Hematopoietic multipotent progenitor cell treated with erythropoietin and hydrocortisone succinate and interleukin-3 and kit ligand, for 8 days (in vitro differentiated cells): Measurements from ENCODE around the gene ABCC9.
"Not testable (repeated sequence)": the region's sequence is repeated elsewhere in the genome, so short reads cannot be mapped to it uniquely, and the experiment has no call there.

Experiments
- DNase-seq: peaks from one replicate; pipeline ENCODE4 v3.0.0-alpha.2; 2015

Gene ABCC9

DNA sequence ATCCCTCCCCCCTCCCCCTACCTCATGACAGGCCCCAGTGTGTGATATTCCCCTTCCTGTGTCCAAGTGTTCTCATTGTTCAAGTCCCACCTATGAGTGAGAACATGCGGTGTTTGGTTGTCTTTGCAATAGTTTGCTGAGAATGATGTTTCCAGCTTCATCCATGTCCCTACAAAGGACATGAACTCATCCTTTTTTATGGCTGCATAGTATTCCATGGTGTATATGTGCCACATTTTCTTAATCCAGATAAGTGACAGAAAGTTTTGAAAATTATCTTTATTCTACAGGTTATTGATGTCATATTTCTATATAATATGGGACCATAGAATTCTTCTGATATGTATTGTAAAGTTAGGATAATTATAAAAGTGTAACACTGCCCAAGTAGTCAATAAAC lies 11.3 kb downstream of the ABCC9 start:
- DNase-seq, result not testable (repeated sequence)

DNA sequence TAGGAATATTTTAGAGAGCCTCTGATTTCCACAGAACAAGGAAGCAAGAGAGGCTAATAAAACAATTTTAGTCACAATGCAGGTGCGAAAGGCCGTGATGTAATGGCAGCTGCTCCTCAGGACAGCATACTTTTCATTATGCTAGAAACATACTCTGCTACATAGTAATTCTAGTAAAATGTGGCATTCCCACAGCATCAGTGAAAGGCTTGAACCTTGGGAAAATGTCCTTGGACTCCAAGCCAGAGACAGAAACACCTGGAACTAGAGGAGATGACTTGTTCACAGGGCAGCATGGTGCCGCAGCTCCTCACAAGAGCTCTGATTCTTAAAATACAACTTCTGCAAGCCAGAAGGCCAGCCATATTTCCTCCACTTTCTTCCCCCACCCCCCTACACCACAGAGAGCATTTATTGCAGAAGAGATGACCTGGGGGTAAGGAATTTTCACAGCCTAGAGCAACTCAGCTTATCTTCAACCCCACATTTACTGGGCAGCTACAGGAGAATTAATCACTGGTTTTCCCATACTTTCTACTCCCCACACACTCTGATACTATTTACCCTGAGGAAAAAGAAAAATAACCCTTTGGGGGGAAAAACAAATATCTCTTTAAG lies 15.8 kb downstream of the ABCC9 start:
- DNase-seq, result no peak

DNA sequence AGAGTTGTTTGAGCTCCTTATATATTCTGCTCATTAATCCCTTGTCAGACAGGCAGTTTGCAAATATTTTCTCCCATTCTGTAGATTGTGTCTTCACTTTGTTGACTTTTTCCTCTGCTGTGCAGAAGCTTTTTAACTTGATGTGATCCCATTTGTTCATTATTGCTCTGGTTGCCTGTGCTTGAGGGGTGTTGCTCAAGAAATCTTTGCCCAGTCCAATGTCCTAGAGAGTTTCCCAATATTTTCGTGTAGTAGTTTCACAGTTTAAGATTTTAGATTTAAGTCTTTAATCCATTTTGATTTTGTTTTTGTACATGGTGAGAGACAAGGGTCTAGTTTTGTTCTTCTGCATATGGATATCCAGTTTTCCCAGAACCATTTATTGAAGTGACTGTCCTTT lies 19.8 kb downstream of the ABCC9 start:
- no peak for DNase-seq

DNA sequence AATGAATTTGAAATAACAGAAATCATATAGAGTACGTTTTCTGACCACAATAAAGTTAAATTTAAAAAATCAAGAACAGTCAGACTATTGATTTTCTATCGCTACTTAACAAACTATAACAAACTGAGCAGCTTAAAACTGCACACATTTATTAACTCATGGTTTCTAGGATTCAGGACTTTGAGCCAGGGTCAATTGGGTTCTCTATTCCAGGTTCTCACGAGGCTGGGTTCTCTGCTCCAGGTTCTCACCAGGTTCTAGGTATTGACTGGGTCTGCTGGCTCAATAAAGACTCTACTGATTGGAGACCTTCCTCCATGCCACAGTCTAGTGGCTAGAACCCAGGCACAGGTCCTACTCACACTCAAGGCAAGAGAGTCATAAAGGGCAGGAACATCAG lies 22.8 kb downstream of the ABCC9 start:
- no peak for DNase-seq

DNA sequence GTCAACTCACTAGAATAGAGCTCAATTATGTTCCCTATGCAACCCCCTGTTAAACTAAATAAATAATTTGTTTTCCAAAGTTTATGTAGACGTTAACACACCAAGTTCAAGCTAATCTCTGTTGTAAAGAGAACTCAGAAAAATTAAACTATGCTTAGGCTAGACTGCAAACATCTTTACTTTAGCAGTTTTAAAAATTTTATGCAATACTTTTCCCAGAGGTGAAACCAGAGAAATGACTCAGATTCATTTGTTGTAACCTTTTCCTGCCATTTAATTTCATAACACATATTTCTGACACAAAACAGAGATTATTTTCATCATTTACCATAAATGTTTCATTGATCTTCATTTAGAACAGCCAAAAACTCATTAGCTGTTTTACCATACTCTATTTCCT lies 27.4 kb downstream of the ABCC9 start:
- no peak for DNase-seq

DNA sequence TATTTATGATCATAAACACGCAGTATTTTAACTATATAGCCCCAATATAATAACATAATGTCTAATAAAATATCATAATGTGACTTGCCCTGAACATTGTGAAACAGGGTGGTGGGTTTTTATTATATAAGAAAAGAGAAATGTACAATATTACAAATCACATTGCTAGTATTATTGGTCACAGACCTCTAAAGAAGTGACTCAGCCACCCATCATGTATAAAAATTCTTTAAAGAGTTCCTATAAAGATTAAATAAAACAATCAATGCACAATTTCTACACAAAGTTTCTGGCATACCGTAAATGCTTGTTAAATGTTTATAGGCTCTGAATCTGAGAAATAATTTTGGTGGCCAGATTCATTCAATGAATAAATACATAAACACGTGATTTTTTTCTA lies 28.9 kb downstream of the ABCC9 start:
- no peak for DNase-seq

DNA sequence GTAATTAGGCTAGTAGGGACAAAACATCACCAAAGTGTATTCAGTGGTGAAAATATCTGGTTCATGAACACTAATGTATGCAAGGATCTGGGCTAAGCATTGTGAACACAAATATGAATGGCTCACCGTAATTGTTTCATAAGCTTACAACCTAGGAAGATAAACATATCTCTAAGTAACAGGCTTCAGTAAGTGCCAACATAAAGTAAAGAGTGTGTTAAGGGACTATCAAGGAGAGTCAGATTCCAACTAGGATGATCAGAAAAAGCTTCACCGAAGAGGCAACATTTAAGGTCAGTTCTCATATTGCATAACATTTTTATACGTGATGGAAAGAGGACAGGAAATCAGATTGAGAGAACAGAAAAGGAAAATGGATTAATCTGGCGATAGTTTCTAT lies 29.4 kb downstream of the ABCC9 start:
- DNase-seq, result no peak

DNA sequence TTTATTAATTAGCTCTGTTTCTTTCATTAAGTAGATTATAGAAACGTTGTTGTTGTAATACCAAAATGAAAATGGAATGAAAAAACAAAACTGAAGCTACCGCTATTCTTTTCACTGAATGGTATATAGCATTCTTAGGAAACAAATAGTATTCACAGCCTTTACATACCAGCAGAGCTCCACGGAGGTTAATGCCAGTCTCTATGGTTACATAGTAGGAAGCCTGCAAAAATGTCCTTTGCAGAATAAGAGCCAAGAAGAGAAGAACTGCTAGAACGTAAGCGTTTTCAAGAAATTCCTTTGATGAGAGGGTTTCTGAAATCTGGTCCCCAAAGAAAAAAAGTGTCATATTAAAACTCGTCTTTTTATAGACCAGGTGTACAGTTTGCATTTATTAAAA lies 30.6 kb downstream of the ABCC9 start:
- DNase-seq, result no peak

DNA sequence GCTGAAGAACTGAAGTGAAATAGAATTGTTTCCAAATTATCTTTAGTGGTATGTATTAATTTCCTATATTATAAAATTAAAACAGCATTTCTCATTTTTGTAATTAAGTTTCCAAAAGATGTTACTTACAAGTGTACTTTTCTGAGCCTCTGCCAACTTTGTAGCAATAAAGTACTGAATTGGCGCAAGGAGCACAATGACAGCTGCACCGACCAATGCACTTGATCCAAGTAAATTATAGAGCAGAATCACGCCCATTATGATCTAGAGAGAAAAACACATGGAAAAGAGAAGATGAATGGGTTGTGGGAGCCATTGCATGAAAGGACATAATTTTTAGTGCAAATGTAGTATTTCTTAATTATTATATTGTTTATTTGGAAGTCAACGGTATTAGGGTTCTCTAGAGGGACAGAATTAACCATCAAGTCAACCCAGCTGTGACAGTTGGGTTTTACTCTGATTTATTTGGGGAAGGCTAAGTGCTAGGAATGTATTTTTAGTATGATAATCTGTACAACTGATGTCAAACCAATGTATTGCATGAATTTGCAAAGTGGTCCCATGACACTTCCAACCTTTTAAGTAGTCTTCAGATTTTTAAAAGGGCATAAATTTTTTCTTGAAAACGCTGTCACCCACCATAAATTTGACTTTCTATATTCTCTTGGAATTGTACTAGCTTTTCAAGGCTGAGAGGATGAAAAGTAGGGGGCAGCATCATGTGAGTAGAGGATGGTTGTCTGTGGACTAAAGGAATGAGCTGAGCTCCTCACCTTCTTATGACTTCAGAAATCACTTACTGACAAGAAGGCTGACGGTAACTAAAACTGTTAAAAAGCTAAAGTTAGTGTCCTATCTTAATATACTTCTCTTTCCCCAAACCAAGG lies 33.0 kb downstream of the ABCC9 start:
- no peak for DNase-seq

DNA sequence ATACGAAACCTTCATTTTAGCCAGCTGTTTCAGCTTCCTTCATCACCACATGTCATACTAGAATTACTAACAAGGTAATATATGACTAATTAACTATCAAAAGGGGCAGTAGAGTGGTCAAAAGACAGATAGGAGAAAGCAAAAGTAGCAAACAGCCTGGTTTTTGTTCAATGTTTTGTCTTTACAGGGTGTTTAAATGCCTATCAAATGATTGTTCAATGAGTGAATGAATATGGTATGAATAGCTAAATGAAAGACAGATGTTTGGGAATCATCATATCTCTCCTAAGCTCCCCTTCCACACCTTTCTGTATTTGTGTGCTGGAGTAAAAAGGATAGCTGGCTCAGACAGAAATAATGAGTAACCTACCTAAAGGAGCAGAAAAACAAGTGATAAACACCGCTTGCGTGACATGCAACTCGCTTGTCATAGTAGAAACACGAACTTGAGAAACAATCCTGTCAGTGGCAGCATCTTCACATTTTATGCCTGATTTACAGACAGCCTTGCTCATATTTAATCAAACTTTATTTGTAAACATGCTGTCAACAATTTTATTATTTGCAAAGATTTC lies 34.2 kb downstream of the ABCC9 start:
- DNase-seq, result no peak

DNA sequence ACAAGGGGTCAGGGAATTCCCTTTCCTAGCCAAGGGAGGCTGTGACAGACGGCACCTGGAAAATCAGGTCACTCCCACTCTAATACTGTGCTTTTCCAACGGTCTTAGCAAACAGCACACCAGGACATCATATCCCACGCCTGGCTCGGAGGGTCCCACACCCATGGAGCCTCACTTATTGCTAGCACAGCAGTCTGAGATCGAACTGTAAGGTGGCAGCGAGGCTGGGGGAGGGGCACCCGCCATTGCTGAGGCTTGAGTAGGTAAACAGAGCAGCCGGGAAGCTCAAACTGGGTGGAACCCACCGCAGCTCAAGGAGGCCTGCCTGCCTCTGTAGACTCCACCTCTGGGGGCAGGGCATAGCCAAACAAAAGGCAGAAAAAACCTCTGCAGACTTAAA lies 41.7 kb downstream of the ABCC9 start:
- not testable (repeated sequence) for DNase-seq

DNA sequence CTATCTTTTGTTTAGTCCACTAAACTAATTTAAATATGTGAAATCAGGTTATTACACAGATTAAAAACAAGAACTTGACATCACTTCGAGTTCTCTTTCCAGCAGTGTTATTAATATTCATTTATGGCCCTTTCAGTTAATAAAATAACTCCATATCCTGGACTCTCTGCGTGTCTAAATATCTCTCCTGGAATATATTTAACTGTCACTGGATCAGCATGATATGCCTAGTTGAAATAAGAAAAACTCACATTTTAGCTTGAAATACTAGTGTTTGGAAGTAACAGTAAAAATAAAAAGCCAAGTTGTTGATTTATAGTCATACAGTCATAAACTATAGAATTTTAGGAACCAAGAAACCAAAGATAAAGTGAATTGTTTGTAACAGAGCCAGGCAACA lies 45.6 kb downstream of the ABCC9 start:
- no peak for DNase-seq

DNA sequence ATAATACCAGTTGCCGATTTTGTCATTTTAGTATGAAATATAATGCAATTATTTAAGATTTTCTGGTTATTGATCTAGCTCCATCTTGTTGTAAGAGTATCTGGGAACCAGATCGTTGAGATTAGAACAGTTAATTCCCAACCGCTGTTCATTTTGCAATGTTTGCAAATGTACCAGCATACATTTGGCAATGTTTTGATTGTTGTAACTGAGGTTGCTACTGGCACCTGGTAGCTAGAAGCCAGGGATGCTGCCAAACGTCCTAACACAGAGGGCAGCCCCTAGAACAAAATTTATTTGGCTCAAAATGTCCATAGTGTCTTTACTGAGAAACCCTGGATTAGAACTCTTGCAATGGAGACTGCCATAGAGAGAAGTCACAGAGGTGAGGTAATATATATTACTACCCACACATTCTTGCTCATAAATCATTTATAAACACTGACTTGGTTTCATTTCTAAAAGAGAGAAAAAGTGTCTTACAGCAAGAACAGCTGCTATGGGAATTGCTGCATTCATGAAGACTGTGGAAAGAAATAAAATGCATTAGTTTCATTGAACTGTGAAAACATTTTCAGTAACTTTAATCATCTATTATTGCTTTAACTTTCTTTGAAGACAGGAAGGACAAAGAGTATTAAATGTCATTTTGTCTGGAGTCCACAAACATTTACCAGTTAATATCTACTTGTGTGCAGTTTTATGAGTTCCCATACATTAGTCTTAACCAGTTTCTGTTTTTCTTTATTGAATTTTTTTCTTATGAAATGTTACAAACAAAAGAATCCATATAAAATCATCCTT lies 46.2 kb downstream of the ABCC9 start:
- DNase-seq, result no peak

DNA sequence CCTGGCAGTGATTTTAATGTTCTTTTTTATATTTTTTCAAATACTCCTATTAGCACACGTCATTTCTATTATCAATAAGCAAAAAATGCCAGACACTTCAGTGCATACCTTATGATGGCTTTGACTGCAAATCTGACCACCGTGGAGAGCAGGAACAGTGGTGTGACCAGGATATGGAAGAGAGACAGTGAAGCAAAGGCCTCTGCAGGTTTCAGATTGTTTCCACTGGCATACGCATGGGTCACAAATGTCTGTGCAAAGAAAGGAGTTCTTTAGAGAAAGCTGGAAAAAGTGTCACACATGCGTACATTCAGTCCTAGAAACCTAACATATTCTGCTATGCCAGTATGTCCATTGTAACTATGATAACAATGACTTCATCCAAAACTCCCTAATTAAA lies 47.3 kb downstream of the ABCC9 start:
- no peak for DNase-seq

DNA sequence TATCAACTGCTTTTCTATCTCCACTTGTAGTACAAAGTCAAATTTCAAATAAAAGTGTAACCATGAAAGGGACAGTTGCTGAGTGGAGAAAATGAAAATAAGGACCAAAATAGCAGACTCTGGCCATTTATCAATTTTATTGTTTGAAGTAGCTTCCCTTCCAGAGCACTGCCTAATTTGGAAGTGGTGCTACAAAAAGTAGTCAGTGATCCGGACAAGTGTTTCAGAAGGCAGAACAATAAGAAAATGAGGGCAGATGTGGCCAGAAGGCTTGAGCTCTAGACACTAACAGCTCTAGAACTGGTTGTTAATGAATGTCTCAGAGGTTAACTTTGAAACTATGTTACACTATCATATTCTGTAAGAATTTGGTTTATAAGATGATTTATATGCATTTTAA lies 48.9 kb downstream of the ABCC9 start:
- no peak for DNase-seq

DNA sequence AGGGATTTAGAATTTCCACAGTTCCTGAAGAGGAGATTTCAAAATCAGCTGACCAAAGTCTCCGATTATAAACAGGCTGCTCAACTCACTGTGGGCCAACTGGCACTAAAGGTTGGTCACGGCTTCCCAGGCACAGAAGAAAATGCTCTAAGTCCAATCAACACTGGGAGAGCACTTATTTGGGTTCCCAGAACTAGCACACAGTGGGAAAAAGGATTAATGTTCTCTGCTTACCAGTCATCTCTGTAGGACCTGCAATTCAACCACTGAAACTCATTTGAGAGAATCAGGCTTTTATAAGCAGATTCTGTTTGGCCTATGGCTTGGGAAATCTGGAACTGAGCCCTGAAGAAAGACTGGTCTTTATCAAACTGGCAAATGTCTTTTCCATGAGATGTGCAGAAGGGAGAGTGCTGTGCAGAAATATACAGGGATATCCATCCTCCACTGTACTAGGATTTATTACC lies 49.4 kb downstream of the ABCC9 start:
- no peak for DNase-seq

DNA sequence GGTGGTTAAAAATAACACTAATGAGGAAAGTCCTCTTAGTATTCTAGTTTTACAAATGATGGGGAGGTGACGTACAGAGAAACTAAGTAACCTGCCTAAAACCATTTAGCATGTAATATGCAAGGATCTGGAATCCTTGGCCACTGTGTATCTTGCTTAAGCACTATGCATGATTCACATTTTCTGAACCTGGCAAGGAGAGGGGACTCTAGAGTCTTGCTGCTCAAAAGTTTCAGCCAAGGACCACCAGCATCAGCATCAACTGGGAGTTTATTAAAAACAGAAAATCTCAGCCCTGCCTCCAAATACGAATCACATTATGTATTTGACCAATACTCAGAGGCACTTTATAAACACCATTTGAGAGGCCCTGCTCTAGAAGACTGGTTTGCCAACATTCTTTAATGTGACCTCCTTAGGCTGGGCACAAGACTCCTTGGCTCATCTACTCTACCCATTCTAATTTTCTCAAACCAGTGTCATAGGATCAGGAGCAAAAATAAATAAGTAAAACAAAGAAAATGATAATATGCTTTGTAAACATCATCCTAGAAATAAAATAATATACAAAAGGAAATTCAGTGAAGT lies 52.9 kb downstream of the ABCC9 start:
- DNase-seq, result no peak

DNA sequence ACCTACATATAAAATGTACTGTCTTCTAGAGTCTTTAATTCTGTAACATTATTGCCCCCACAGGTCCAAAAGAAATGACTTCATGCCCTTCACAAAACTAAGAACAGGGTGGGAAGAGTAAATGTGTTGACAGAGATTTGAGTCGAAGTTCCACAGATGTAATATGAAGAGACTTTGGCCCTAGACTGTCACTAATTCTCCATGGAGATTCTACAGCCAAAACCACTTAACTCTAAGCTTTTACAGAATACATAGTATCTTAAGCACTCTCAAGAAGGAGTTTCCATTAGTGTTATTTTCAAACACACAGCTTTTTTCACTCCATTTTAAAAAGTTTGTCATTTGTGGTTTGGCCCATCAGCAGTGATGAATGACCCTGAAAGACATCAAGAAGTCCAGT lies 56.3 kb downstream of the ABCC9 start:
- no peak for DNase-seq

DNA sequence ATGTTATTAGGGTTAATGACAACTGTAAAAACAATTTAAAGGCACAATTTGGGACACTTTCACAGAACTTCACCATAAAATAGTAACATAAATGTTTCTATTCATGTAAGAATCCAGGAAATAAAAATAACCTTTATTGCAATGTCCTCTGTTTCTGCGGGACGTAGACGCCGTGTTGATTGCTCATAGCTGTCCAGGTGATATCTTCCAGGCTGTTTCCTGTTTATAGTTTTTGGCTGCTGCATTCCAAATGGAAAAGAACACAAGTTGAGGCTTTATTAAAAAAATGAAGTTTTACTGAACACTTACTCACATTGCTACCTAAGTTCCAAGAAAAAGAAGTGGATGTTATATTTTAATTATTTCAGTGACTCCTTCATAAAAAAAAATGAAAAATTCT lies 58.6 kb downstream of the ABCC9 start:
- DNase-seq, result no peak

DNA sequence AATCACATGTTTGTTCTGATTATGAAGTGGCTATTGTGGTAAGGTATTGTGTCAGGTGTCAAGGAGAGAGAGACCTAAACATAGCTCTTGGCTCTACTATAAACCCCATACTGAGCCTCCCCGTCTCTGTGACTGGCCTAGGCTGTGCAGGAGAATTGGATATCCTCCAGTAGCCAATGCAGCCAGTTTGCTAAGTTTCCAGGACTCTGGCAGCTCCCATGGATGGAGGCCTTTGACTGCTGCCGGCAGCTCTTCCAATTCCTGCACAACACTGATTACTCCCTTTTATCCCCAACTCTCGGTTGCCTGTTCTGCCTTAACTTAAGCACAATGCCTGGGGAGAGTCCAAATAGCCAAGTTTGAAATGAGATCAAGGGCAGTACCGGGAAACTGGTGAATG lies 59.3 kb downstream of the ABCC9 start:
- DNase-seq, result no peak

DNA sequence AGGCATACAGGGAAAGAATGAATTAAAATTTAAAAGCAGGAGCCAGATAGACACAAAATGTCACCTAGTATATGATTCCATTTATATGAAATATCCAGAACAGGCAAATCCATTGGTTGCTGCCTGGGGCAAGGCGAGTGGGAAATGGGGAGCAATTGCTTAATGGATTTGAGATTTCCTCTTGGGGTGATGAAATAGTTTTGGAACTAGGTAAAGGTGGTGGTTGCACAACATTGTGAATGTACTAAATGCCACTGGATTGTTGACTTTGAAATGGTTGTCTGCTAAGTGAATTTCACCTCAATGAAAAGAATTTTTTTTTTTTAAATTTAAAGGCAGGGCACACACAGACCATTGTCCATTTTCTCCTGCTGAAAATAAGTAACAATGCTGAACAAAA lies 61.9 kb downstream of the ABCC9 start:
- no peak for DNase-seq

DNA sequence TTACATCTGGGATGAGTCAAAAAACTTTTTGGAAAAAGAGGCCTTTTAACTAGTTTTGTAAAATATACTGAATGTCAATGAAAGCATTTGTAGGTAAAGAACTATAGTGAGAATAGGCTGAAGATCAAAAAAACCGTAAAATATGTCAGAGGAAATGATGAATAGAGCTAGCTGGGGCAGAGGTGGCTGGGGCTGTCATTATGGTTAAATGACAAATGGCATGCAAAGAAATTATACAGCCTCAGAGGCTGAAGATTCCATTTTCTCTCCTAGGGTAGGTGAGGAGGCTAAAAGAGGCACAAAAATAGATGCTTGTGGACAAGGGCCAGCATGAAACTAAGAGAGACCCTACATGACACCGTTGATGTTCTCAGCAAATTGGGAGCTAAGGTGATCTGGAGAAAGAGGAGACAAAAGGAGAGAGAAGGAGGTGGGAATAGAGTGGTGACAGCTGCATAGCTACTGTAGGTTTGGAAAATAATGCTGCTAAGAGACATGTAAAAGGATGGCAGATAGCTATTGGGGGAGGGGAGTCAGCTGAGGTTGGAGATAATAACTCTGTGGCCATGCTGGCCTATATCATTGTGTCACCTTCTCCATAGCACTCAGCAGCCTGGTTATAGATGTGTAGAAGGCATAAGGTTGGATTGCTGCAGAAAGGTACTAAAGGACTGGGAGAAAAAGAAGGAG lies 63.8 kb downstream of the ABCC9 start:
- DNase-seq, result no peak
